ENCODE results near the gene SLC9C1.

The SLC9C1 gene

GRCh38 chr3:112298781-112299180, 4.8 kb upstream of the SLC9C1 start:
- H3K4me3 ChIP-seq (ENCODE audit: low read length) = no peak overlapping the region
- DNase-seq (ENCODE audit: low read depth) = no peak
- TF ChIP-seq CTCF (IDR thresholded peaks at IDR 0.05; ENCODE audit: insufficient read depth, low read depth, low read length, missing control alignments) = no peak

DNA sequence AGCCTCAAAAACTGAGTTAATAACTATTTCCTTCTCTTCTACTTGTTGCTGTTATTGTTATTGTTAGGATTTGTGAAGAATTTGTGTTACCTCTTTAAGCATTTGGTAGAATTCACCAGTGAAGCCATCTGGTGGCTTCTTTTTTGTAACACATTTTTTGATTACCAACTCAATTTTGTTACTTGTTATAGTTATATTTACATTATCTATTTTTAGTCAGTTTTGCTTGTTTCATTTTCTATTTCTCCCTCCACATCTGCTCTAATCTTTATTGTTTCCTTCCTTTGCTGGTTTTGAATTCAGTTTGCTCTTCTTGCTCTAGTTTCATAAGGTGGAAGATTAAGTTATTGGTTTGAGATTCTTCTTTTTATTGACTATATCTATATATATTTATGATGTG, 3.7 kb upstream of the SLC9C1 start:
- no peak for DNase-seq (ENCODE audit: low read depth)
- H3K4me3 ChIP-seq (ENCODE audit: low read length) = no peak overlapping the region
- no peak for TF ChIP-seq CTCF (IDR thresholded peaks at IDR 0.05; ENCODE audit: insufficient read depth, low read depth, low read length, missing control alignments)

DNA sequence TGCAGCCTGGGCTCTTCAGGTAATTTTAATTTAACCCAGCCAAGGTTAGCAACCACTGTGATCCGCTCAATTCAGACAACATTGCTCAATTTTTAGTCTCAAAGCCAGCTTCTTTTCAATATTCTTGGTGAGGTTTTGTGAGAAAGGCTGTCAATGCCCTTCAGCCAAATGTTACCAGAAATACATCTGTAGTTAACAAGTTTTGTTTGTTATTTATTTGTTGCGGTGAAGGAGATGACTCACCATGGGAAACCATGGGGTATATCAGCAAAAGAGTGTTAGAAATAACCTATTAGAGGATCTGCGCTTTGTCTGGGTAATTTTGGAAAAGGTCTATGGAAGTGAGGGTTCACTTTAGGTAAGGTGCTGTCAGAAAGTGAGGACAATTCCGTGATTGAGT, 5.0 kb downstream of the SLC9C1 start:
- H3K4me3 ChIP-seq (ENCODE audit: low read length) = no peak overlapping the region
- DNase-seq (ENCODE audit: low read depth) = no peak
- TF ChIP-seq CTCF (IDR thresholded peaks at IDR 0.05; ENCODE audit: insufficient read depth, low read depth, low read length, missing control alignments) = no peak

DNA sequence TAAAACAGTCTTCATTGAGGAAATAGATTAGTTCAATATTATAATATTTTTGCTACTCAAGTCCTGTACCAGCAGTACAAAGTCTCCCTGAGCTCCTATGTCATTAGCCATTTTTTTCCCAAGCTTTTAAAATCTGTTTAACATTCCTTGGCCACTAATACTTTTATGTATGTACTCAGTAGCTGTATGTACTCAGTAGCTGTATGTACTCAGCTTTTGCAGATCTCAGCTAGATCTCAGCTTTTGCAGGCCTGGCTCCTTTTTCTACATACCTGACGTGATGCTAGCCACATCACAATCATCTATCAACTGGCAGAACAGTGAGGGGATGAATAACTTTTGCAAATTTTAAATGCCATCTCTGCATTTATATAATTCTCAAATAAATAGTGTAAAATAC, 13.8 kb downstream of the SLC9C1 start:
- TF ChIP-seq CTCF (IDR thresholded peaks at IDR 0.05; ENCODE audit: insufficient read depth, low read depth, low read length, missing control alignments) = no peak

DNA sequence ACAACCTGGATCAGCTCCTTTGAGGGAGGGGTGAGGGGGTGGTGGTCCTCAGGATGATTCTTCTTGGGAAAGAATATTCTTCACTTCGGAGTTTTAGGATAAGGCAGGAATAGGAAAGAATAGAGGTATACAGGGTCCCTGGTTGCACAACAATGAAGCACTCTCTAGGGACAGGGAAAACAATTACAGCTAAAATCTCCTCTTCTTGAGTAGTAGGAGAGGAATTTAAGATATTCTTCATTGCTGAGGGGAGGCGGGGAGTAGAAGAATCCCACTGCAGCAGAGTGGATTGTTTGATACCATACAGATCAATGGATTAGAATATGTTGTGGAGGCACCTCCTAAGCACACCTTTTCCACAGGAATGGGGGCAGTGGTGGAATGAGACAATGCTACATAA, 20.5 kb downstream of the SLC9C1 start:
- no peak for DNase-seq (ENCODE audit: low read depth)
- no peak for TF ChIP-seq CTCF (IDR thresholded peaks at IDR 0.05; ENCODE audit: insufficient read depth, low read depth, low read length, missing control alignments)
- no peak overlapping the region for H3K4me3 ChIP-seq (ENCODE audit: low read length)

More for the DNA sequence above, 13.8 kb downstream of the SLC9C1 start:
- no peak for DNase-seq (ENCODE audit: low read depth)
- H3K4me3 ChIP-seq (ENCODE audit: low read length) = no peak overlapping the region

GRCh38 chr3:112261742-112262141, 32.3 kb downstream of the SLC9C1 start:
- no peak overlapping the region for H3K4me3 ChIP-seq (ENCODE audit: low read length)

More at GRCh38 chr3:112261742-112262141, 32.3 kb downstream of the SLC9C1 start:
- DNase-seq (ENCODE audit: low read depth) = peak; percentile 1
- no peak for TF ChIP-seq CTCF (IDR thresholded peaks at IDR 0.05; ENCODE audit: insufficient read depth, low read depth, low read length, missing control alignments)
